ENCODE measurements around the gene WDR45B.

- TF ChIP-seq CTCF (IDR thresholded peaks at IDR 0.05 in 8 of 11, conservative IDR thresholded peaks at IDR 0.05 in 3 of 11) (no peak), POLR2A (IDR thresholded peaks at IDR 0.05) (no peak), POLR2AphosphoS5 (IDR thresholded peaks at IDR 0.05) (peak in 2 of 3 donors; percentile 20 to 49)
Measured at GRCh38 chr17:82601447-82602000, 46.7 kb downstream of the WDR45B start.

Data from spleen (tissue), 7 donors.